HEK293T (cell line): ENCODE data around the gene PRAMEF5.
"Not testable (repeated sequence)": the region's sequence is repeated elsewhere in the genome, so short reads cannot be mapped to it uniquely, and the experiment has no call there.

Experiments
- ARNT ChIP-seq: fragments of 450-650 bp; IDR thresholded peaks from 2 replicates; pipeline ENCODE4 v1.6.1; 2017; ENCODE audit warnings: mild to moderate bottlenecking
- BHLHE40 ChIP-seq: fragments of 450-650 bp; IDR thresholded peaks from 2 replicates; pipeline ENCODE4 v1.6.1; 2016; ENCODE audit warnings: mild to moderate bottlenecking, moderate library complexity, borderline replicate concordance
- ELF4 ChIP-seq: fragments of 450-650 bp; IDR thresholded peaks from 2 replicates; pipeline ENCODE4 v1.6.1; 2017; ENCODE audit warnings: antibody characterized with exemption
- FOXA1 ChIP-seq: fragments of 450-650 bp; IDR thresholded peaks from 2 replicates; pipeline ENCODE4 v1.6.1; 2016; ENCODE audit warnings: mild to moderate bottlenecking
- FOXK2 ChIP-seq: fragments of 450-650 bp; IDR thresholded peaks from 2 replicates; pipeline ENCODE4 v1.6.1; 2016; ENCODE audit warnings: mild to moderate bottlenecking
- HDGF ChIP-seq: fragments of 450-650 bp; IDR thresholded peaks from 2 replicates; pipeline ENCODE4 v1.6.1; 2017; ENCODE audit warnings: antibody characterized with exemption, borderline replicate concordance
- SP1 ChIP-seq: fragments of 450-650 bp; IDR thresholded peaks from 2 replicates; pipeline ENCODE4 v1.6.1; 2017
- SUZ12 ChIP-seq: fragments of 450-650 bp; IDR thresholded peaks from 2 replicates; pipeline ENCODE4 v1.6.1; 2016; ENCODE audit warnings: mild to moderate bottlenecking
- TF ChIP-seq, protein P1 (sequence below): fragments of 450-650 bp; IDR thresholded peaks from 2 replicates; pipeline ENCODE4 v1.6.1; 2016

DNA sequence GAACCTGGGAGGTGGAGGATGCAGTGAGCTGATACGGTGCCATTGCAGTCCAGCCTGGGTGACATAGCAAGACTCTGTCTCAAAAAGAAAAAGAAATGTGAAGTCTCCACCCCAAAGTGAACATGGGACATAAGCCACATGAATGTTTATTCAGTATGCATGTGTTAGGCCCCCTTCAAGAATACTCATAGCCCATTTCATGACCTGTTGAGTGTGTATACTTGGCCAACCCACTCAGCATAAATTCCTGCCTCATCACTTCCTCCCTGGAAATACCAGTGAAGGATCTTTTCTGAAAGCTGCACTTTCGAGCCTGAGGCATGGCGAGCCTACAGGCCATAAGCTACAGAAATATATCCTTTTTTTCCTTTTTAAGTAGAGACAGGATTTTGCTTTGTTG is 34.8 kb upstream of the PRAMEF5 start:
- not testable (repeated sequence) for TF ChIP-seq SP1, SUZ12, HDGF, FOXA1, FOXK2, BHLHE40, ARNT, ELF4
- TF ChIP-seq, protein P1, sequence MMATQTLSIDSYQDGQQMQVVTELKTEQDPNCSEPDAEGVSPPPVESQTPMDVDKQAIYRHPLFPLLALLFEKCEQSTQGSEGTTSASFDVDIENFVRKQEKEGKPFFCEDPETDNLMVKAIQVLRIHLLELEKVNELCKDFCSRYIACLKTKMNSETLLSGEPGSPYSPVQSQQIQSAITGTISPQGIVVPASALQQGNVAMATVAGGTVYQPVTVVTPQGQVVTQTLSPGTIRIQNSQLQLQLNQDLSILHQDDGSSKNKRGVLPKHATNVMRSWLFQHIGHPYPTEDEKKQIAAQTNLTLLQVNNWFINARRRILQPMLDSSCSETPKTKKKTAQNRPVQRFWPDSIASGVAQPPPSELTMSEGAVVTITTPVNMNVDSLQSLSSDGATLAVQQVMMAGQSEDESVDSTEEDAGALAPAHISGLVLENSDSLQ, result not testable (repeated sequence)
